GM12864 (cell line): Measurements from ENCODE around the gene MBTPS2.

Experiments used
- DNase-seq: peaks from one replicate; pipeline ENCODE4 v3.0.0-alpha.2; 2011; ENCODE audit warnings: low read depth
- H3K4me3 ChIP-seq: 2 replicates; pipeline ENCODE4 v1.5.1; 2011; ENCODE audit warnings: mild to moderate bottlenecking, low read depth, low read length, control low read depth
- CTCF ChIP-seq: IDR thresholded peaks from 2 replicates; pipeline ENCODE4 v1.5.1; 2011; ENCODE audit warnings: low read depth, mild to moderate bottlenecking, moderate library complexity, low read length, control low read depth, inconsistent platforms; ENCODE audit errors: missing control alignments

The MBTPS2 gene

GRCh38 chrX:21932292-21933002 lies 93.0 kb downstream of the MBTPS2 start:
- no peak for DNase-seq
- no peak for TF ChIP-seq CTCF
- H3K4me3 ChIP-seq, result no peak overlapping the region

GRCh38 chrX:21933077-21933476 lies 93.7 kb downstream of the MBTPS2 start:
- DNase-seq, result no peak
- TF ChIP-seq CTCF, result no peak

GRCh38 chrX:21934414-21934813 lies 95.0 kb downstream of the MBTPS2 start:
- DNase-seq, result no peak
- no peak for TF ChIP-seq CTCF
- no peak overlapping the region for H3K4me3 ChIP-seq

More at GRCh38 chrX:21933077-21933476, 93.7 kb downstream of the MBTPS2 start:
- H3K4me3 ChIP-seq, result no peak overlapping the region
